Measurements from ENCODE around the gene ERMN.
"Not testable (repeated sequence)": the region's sequence is repeated elsewhere in the genome, so short reads cannot be mapped to it uniquely, and the experiment has no call there.

Gene ERMN

DNA sequence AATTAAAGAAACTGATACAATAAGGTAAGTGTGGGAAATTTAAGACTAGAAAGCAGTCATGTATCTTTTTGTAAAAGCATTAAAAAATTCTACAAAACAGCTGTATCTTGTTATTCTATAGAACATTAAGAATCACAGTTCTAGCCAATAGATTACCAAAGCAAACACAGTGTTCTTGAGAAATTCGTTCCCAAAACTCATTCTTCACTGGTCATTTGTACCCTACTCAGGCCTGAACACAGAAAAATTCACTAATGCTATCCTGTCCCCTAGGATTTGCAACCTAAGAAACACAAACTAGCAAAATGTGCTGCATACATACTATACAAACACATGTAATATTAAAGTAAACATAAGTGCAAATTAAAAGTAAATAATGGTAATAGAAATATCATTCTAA, 29.1 kb downstream of the ERMN start:
- intact Hi-C loops (cut with micrococcal nuclease) = no loop called here
- no peaks in the 10 kb centered on the region for H3K4me1 Mint-ChIP-seq (ENCODE audit: low read depth)
- no peak overlapping the region for H3K4me3 Mint-ChIP-seq
- no peaks in the 10 kb centered on the region for H3K36me3 Mint-ChIP-seq (ENCODE audit: low read depth)
- H3K27ac Mint-ChIP-seq = no peak overlapping the region
- no peaks in the 10 kb centered on the region for H3K27me3 Mint-ChIP-seq
- no peaks in the 10 kb centered on the region for H3K9me3 Mint-ChIP-seq

DNA sequence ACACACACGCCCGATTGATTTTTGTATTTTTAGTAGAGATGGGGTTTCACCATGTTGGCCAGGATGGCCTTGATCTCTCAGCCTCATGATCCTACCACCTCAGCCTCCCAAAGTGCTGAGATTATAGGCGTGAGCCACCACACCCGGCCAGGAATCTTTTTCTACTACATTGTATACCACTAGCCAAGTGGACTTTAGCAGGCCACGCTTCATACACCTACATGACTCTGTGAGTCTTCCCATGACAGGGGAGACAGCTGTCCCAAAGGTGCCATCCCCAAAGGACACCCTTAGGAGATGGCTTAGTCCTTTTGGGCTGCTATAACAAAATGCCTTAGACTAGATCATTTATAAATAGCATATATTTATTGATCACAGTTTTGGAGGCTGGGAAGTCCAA, 32.8 kb downstream of the ERMN start:
- no peaks in the 10 kb centered on the region for H3K9me3 Mint-ChIP-seq
- intact Hi-C loops (cut with micrococcal nuclease) = no loop called here
- no peak overlapping the region for H3K27ac Mint-ChIP-seq
- H3K27me3 Mint-ChIP-seq = no peaks in the 10 kb centered on the region
- H3K4me3 Mint-ChIP-seq = no peak overlapping the region
- no peaks in the 10 kb centered on the region for H3K4me1 Mint-ChIP-seq (ENCODE audit: low read depth)
- H3K36me3 Mint-ChIP-seq (ENCODE audit: low read depth) = no peaks in the 10 kb centered on the region

DNA sequence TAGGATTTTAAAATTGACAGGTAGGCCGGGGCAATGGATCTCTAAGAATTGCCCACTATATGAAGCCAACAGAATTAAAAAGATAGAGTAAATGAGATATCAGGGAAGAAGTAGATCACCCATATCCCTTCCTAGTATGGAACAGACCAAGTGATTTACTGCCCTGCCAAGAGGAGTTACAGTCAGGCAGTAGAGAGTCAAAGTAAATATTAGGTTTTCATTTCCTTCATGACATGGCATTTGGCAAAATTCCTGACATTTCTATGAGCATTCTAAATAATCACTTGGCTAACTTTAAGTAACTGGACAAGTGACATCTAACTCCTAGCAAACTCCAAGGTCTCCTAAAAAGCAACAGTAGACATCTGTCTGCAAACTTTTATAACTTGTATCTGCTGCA, 34.6 kb downstream of the ERMN start:
- intact Hi-C loops (cut with micrococcal nuclease) = no loop called here
- Mint-ChIP-seq H3K4me1 (ENCODE audit: low read depth) (no peaks in the 10 kb centered on the region), H3K27me3 (no peaks in the 10 kb centered on the region), H3K27ac (no peak overlapping the region), H3K36me3 (ENCODE audit: low read depth) (no peaks in the 10 kb centered on the region), H3K9me3 (no peaks in the 10 kb centered on the region), H3K4me3 (no peak overlapping the region)

DNA sequence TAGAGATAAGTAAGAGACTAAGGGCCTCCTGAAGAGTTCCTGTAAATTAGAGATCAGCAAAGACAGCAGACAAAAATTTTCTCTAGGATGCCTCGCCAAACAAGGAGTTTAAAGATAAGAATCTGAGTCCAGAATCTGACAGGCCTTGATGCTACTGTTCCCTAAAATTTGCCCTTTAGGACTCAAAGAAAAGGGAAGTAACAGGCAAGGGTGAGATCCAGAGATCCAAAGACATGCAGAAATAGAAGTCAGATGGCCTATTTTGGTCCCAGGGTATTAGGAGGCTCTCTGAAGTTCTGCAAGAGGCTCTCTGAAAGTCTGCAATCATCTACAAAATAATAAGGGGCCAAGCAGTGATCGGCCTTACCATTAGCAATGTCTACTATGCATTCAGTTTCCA, 35.1 kb downstream of the ERMN start:
- H3K4me3 Mint-ChIP-seq = no peak overlapping the region
- no peaks in the 10 kb centered on the region for H3K9me3 Mint-ChIP-seq
- H3K27ac Mint-ChIP-seq = no peak overlapping the region
- no peaks in the 10 kb centered on the region for H3K27me3 Mint-ChIP-seq
- H3K4me1 Mint-ChIP-seq (ENCODE audit: low read depth) = no peaks in the 10 kb centered on the region
- intact Hi-C loops (cut with micrococcal nuclease) = no loop called here
- no peaks in the 10 kb centered on the region for H3K36me3 Mint-ChIP-seq (ENCODE audit: low read depth)

DNA sequence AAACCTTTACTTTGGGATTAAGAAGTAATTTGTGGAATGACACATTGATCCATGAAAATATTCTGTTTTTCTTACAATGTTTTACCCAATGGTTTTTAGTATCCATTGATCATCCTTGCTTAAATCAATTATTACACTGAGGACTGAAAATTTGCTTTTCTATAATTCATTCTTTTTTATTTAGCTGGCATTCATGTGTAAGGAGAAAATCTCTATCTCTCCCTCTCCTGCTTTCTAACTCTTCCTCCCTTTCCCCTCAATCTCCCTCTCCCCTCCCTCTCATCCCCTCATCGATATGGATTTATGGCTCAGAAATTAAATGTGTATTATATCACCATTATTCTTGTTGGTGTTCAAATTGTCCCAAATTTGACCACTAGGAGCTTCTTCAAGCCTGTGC, 38.5 kb downstream of the ERMN start:
- no peaks in the 10 kb centered on the region for H3K4me1 Mint-ChIP-seq (ENCODE audit: low read depth)
- H3K9me3 Mint-ChIP-seq = no peaks in the 10 kb centered on the region
- no peaks in the 10 kb centered on the region for H3K27me3 Mint-ChIP-seq
- H3K4me3 Mint-ChIP-seq = no peak overlapping the region
- H3K36me3 Mint-ChIP-seq (ENCODE audit: low read depth) = no peaks in the 10 kb centered on the region
- H3K27ac Mint-ChIP-seq = no peak overlapping the region
- intact Hi-C loops (cut with micrococcal nuclease) = no loop called here

DNA sequence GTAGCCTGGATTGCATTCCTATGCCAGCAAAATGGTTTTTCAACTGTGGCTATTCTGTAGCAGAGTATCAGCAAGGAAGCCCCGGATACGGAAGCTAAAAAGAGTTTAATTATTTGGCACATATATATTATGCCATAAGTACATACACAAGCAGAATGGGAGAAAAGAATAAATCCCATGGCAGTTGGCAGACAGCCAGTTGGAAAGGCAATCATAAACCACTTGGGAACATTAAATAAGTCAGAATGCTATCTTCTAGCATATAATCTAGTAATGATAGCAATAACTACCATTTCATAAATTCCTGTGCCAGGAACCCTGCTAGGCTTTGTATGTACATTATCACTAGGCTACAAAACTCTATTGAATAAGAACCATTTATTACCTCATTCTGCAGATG, 42.2 kb downstream of the ERMN start:
- Mint-ChIP-seq H3K27ac (no peak overlapping the region), H3K9me3 (peaks cover 3% of the 10 kb centered on the region), H3K36me3 (ENCODE audit: low read depth) (no peaks in the 10 kb centered on the region), H3K4me1 (ENCODE audit: low read depth) (no peaks in the 10 kb centered on the region), H3K27me3 (no peaks in the 10 kb centered on the region), H3K4me3 (no peak overlapping the region)
- intact Hi-C loops (cut with micrococcal nuclease) = no loop called here

DNA sequence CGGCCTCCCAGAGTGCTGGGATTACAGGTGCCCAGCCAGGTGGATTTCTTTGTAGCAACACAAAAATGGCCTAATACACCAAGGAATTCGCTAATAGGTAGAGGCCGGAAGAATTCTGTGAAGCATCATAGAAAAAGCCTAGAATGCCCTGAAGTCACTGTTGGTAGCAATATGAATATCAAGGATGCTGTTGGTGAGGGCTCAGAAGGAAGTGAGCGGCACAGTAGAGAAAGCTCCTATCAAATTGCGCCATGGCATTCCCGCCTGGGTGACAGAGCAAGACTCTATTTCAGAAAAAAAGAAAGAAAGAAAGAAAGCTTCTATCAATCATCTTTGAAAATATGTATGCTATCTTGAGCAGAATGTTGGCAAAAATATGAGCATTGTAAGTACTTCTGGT, 44.3 kb downstream of the ERMN start:
- H3K36me3 Mint-ChIP-seq (ENCODE audit: low read depth) = no peaks in the 10 kb centered on the region

DNA sequence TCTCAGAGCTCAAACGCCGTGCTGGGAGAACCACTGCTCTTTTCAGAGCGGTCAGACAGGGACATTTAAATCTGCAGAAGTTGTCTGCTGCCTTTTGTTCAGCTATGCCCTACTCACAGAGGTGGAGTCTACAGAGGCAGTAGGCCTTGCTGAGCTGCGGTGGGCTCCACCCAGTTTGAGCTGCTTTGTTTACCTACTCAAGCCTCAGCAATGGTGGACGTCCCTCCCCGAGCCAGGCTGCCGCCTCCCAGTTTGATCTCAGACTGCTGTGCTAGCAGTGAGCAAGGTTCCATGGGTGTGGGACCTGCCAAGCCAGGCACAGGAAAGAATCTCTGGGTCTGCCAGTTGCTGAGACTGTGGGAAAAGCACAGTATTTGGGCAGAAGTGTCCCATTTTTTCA, 46.3 kb downstream of the ERMN start:
- intact Hi-C loops (cut with micrococcal nuclease); H3K9me3 Mint-ChIP-seq; H3K27ac Mint-ChIP-seq; H3K36me3 Mint-ChIP-seq (ENCODE audit: low read depth); H3K27me3 Mint-ChIP-seq; H3K4me3 Mint-ChIP-seq; H3K4me1 Mint-ChIP-seq (ENCODE audit: low read depth): not testable (repeated sequence)

More for the DNA sequence above, 44.3 kb downstream of the ERMN start:
- Mint-ChIP-seq H3K27me3 (no peaks in the 10 kb centered on the region), H3K4me3 (no peak overlapping the region), H3K4me1 (ENCODE audit: low read depth) (no peaks in the 10 kb centered on the region), H3K27ac (no peak overlapping the region), H3K9me3 (peaks cover 8% of the 10 kb centered on the region)
- intact Hi-C loops (cut with micrococcal nuclease) = no loop called here

DNA sequence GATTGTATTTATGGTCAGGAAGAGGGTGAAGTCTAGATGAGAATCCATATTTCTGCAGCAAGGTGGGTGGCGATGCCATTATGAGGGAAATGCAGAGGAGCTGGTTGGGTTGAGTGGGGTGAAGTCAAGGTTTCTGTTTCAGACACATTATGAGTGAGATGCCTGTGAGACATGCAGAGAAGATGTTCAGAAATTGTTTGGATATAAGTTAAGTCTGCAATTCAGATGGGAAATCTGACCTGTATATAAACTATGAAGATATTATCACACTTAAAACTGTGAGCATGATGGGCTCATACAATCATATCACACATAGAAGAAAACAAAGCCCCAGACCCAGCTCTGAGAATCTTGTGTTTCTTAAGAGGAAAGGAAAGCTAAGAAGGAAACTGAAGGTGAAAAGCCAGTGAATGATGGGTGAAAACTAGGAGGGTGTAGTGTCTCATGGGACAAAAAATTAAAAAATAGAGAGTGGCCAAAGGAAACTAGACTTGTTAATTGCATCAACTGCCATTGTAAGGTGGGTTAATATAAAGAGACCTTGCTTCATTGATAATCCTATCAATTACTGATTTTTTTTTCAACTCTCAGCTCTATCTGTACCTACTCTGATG, 53.9 kb downstream of the ERMN start:
- Mint-ChIP-seq H3K9me3 (no peaks in the 10 kb centered on the region), H3K36me3 (ENCODE audit: low read depth) (no peaks in the 10 kb centered on the region), H3K4me3 (no peak overlapping the region), H3K27ac (no peak overlapping the region), H3K27me3 (no peaks in the 10 kb centered on the region), H3K4me1 (ENCODE audit: low read depth) (peaks cover 5% of the 10 kb centered on the region)
- intact Hi-C loops (cut with micrococcal nuclease) = no loop called here

DNA sequence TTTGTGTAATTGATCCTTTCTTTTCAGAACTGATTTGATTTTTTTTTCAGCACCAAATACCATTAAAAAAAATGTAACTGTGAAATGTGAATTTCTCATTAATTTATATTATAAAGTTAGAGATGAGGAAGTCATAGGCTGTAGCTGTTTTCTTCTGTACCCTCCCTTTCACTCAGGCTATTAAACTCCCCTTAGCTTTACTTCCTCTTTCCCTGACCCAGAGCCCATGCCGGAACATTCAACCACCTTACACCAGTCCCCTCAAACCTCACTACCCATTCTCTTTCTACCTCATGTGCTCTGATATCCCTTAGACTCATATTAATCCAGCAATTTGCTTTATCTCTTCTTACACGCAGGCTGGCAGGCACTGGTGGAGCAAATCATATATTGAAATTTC, 55.7 kb downstream of the ERMN start:
- intact Hi-C loops (cut with micrococcal nuclease) = no loop called here
- no peaks in the 10 kb centered on the region for H3K27me3 Mint-ChIP-seq
- no peak overlapping the region for H3K27ac Mint-ChIP-seq

DNA sequence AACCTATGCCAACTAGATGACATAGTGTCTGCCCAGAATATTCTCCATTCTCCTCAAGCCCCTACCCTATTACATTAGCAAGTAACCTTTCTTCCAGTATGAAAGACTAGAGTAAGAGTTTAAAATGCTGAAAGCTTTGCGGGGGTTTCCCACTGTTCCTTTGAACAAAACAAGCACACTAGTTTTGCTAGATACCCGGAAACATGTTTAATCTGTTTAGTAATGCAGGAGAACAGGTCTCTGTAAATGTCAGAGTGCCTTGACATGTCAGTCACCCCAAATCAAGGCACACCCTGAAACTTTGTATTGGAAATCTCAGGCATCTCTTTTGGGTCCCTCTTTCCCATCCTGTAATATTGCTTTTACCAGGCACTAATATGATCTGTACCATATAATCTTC, 56.6 kb downstream of the ERMN start:
- H3K36me3 Mint-ChIP-seq (ENCODE audit: low read depth) = no peaks in the 10 kb centered on the region
- H3K9me3 Mint-ChIP-seq = no peaks in the 10 kb centered on the region
- H3K4me3 Mint-ChIP-seq = no peak overlapping the region
- H3K27me3 Mint-ChIP-seq = no peaks in the 10 kb centered on the region
- H3K27ac Mint-ChIP-seq = no peak overlapping the region
- H3K4me1 Mint-ChIP-seq (ENCODE audit: low read depth) = peaks cover 5% of the 10 kb centered on the region
- intact Hi-C loops (cut with micrococcal nuclease) = no loop called here

More for the DNA sequence above, 55.7 kb downstream of the ERMN start:
- Mint-ChIP-seq H3K36me3 (ENCODE audit: low read depth) (no peaks in the 10 kb centered on the region), H3K4me1 (ENCODE audit: low read depth) (peaks cover 5% of the 10 kb centered on the region), H3K4me3 (no peak overlapping the region), H3K9me3 (no peaks in the 10 kb centered on the region)
